KMS-11 (cell line): ENCODE measurements around the gene EXOC3L1.
A peak's percentile ranks its signal among the peaks of the same experiment; 100 is the strongest.

ENCODE experiments used
- H2AFZ ChIP-seq: fragments of 200-600 bp; sonication (generic); 2 replicates; pipeline ENCODE4 v1.6.1; 2016; ENCODE audit warnings: antibody characterized with exemption, mixed run types, low read depth
- H3K27ac ChIP-seq: fragments of 200-600 bp; sonication (generic); 2 replicates; pipeline ENCODE4 v1.6.1; 2016; ENCODE audit warnings: mild to moderate bottlenecking, mixed run types
- H3K27me3 ChIP-seq: fragments of 200-600 bp; sonication (generic); 2 replicates; pipeline ENCODE4 v1.6.1; 2017; ENCODE audit warnings: mild to moderate bottlenecking, low read depth, mixed run types, moderate library complexity; ENCODE audit not compliant: insufficient read depth
- H3K36me3 ChIP-seq: fragments of 200-600 bp; sonication (generic); 2 replicates; pipeline ENCODE4 v1.6.1; 2017; ENCODE audit warnings: mild to moderate bottlenecking, mixed run types; ENCODE audit not compliant: insufficient read depth
- H3K4me1 ChIP-seq: fragments of 200-600 bp; sonication (generic); 2 replicates; pipeline ENCODE4 v1.6.1; 2016; ENCODE audit warnings: mild to moderate bottlenecking, low read depth, mixed run types; ENCODE audit not compliant: poor library complexity, severe bottlenecking
- H3K4me2 ChIP-seq: fragments of 200-600 bp; sonication (generic); 2 replicates; pipeline ENCODE4 v1.7.0; 2016; ENCODE audit warnings: mild to moderate bottlenecking, mixed run types
- H3K4me3 ChIP-seq: fragments of 200-600 bp; sonication (generic); IDR thresholded peaks from 2 replicates; pipeline ENCODE4 v1.6.1; 2017; ENCODE audit warnings: low read depth, low read length, mixed read lengths; ENCODE audit not compliant: insufficient read depth
- H3K79me2 ChIP-seq: fragments of 200-600 bp; sonication (generic); 2 replicates; pipeline ENCODE4 v1.6.1; 2016; ENCODE audit warnings: low read depth, mixed run types; ENCODE audit not compliant: insufficient read depth
- H3K9ac ChIP-seq: fragments of 200-600 bp; sonication (generic); 2 replicates; pipeline ENCODE4 v1.6.1; 2016; ENCODE audit warnings: mild to moderate bottlenecking, mixed run types
- H4K20me1 ChIP-seq: fragments of 200-600 bp; sonication (generic); 2 replicates; pipeline ENCODE4 v1.6.1; 2016; ENCODE audit warnings: mild to moderate bottlenecking, mixed run types; ENCODE audit not compliant: insufficient read depth
- CTCF ChIP-seq: fragments of 200-600 bp; sonication (generic); conservative IDR thresholded peaks from 2 replicates; pipeline ENCODE4 v1.6.1; 2017; ENCODE audit warnings: low read depth, mild to moderate bottlenecking, antibody characterized with exemption, low read length, moderate library complexity, mixed read lengths

Gene EXOC3L1

GRCh38 chr16:67169642-67170167 lies 20.2 kb downstream of the EXOC3L1 start:
- no peak overlapping the region for H3K4me3 ChIP-seq
- peak; percentile 67 for TF ChIP-seq CTCF
- no peaks in the 10 kb centered on the region for H3K36me3 ChIP-seq
- no peaks in the 10 kb centered on the region for H3K27me3 ChIP-seq
- H3K27ac ChIP-seq = peak overlapping the region; percentile 78
- H3K79me2 ChIP-seq = no peaks in the 10 kb centered on the region
- H2AFZ ChIP-seq = peak overlapping the region; percentile 84
- H4K20me1 ChIP-seq = no peaks in the 10 kb centered on the region
- H3K4me2 ChIP-seq = peak overlapping the region; percentile 91
- H3K9ac ChIP-seq = peak overlapping the region; percentile 67
- peaks cover 81% of the 10 kb centered on the region for H3K4me1 ChIP-seq

GRCh38 chr16:67169011-67169451 lies 20.9 kb downstream of the EXOC3L1 start:
- Histone ChIP-seq H3K79me2 (no peaks in the 10 kb centered on the region), H3K27ac (no peak overlapping the region), H3K9ac (no peak overlapping the region; the same call in 1 of the 2 replicates), H4K20me1 (no peaks in the 10 kb centered on the region), H2AFZ (no peak overlapping the region), H3K36me3 (no peaks in the 10 kb centered on the region), H3K4me2 (peak overlapping the region; percentile 91; the same call in 1 of the 2 replicates), H3K4me3 (no peak overlapping the region), H3K4me1 (peaks cover 80% of the 10 kb centered on the region), H3K27me3 (no peaks in the 10 kb centered on the region)
- no peak for TF ChIP-seq CTCF

GRCh38 chr16:67167588-67167987 lies 22.3 kb downstream of the EXOC3L1 start:
- H3K79me2 ChIP-seq = no peaks in the 10 kb centered on the region
- H3K4me3 ChIP-seq = no peak overlapping the region
- no peaks in the 10 kb centered on the region for H4K20me1 ChIP-seq
- H3K4me1 ChIP-seq = peaks cover 69% of the 10 kb centered on the region
- H3K27me3 ChIP-seq = no peaks in the 10 kb centered on the region
- TF ChIP-seq CTCF = no peak
- no peak overlapping the region for H2AFZ ChIP-seq
- no peak overlapping the region for H3K27ac ChIP-seq
- no peak overlapping the region for H3K9ac ChIP-seq
- H3K36me3 ChIP-seq = no peaks in the 10 kb centered on the region
- no peak overlapping the region; the same call in 1 of the 2 replicates for H3K4me2 ChIP-seq

DNA sequence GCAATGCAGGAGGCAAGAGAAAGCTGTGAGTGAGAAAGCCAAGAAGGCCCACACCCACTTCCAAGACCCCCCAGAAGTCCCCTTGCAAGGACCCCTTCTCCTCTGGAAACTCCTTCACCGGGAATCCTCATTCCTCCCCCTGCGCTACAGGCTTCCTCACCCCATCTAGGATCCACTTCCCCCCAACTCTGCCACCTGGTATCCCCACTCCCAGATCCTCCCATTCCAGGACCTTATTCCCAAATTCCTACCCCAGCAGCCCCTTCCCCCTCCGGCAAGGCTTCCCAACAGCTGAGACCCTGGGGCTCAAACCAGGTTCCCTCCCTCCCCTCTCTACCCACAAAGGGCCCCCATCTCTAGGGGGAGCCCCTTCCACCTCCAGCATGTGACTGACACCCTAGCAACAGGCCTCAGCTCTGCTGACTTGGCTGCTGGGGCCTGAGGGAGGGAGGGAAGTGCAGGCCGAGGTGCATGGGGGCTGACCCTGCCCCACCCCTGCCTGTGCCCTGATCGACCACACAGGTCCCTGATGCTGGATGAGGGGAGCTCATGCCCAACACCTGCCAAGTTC lies 23.3 kb downstream of the EXOC3L1 start:
- H3K4me2 ChIP-seq = no peak overlapping the region; the same call in 1 of the 2 replicates

More for the DNA sequence above, 23.3 kb downstream of the EXOC3L1 start:
- H3K4me3 ChIP-seq = no peak overlapping the region
- H4K20me1 ChIP-seq = no peaks in the 10 kb centered on the region
- H3K27me3 ChIP-seq = no peaks in the 10 kb centered on the region
- H2AFZ ChIP-seq = no peak overlapping the region
- no peaks in the 10 kb centered on the region for H3K36me3 ChIP-seq
- no peaks in the 10 kb centered on the region for H3K79me2 ChIP-seq
- H3K9ac ChIP-seq = no peak overlapping the region
- peaks cover 62% of the 10 kb centered on the region for H3K4me1 ChIP-seq
- no peak overlapping the region for H3K27ac ChIP-seq
- no peak for TF ChIP-seq CTCF
